ENCODE measurements around the gene FAM47B.

FAM47B gene

GRCh38 chrX:34978171-34978570 lies 35.6 kb downstream of the FAM47B start:
- TF ChIP-seq POLR2AphosphoS5 (IDR thresholded peaks at IDR 0.05; ENCODE audit: low read depth, low read length) (no peak), TAF1 (IDR thresholded peaks at IDR 0.05; ENCODE audit: borderline replicate concordance, insufficient read depth, low read length) (no peak), REST (IDR thresholded peaks at IDR 0.05; ENCODE audit: insufficient read depth in 1 of 2, low read depth in 2 of 2, low read length in 2 of 2) (no peak), SIN3A (IDR thresholded peaks at IDR 0.05; ENCODE audit: borderline replicate concordance, insufficient read depth, low read length) (no peak), FOXP2 (optimal IDR thresholded peaks at IDR 0.05; ENCODE audit: borderline replicate concordance, extremely low read depth, extremely low read length, insufficient read depth) (no peak)

- TF ChIP-seq REST (IDR thresholded peaks at IDR 0.05; ENCODE audit: insufficient read depth in 1 of 2, low read depth in 2 of 2, low read length in 2 of 2) (no peak), TAF1 (IDR thresholded peaks at IDR 0.05; ENCODE audit: borderline replicate concordance, insufficient read depth, low read length) (no peak), FOXP2 (optimal IDR thresholded peaks at IDR 0.05; ENCODE audit: borderline replicate concordance, extremely low read depth, extremely low read length, insufficient read depth) (no peak), POLR2AphosphoS5 (IDR thresholded peaks at IDR 0.05; ENCODE audit: low read depth, low read length) (no peak), SIN3A (IDR thresholded peaks at IDR 0.05; ENCODE audit: borderline replicate concordance, insufficient read depth, low read length) (no peak)
Observed at GRCh38 chrX:34987646-34988045, 45.0 kb downstream of the FAM47B start.
